Ascending aorta (tissue), 2 donors: ENCODE data around the gene CFAP54. TPM values are rescaled to one million over a fixed set of nuclear protein-coding genes. Genes with fewer than 3 reads are reported as not detected.

Experiments
- DNase-seq, 2 donors: peaks; one replicate each; pipeline ENCODE4 v3.0.0-alpha.2; 2019; ENCODE audit warnings: low spot score in 2 of 2
- H3K27ac ChIP-seq, 2 donors: fragments of 200-600 bp; sonication (generic); one replicate each; pipeline ENCODE4 v1.5.1; 2016 to 2017; ENCODE audit warnings: mild to moderate bottlenecking in 1 of 2
- H3K27me3 ChIP-seq: fragments of 200-600 bp; sonication (generic); one replicate; pipeline ENCODE4 v1.5.1; 2017
- H3K36me3 ChIP-seq, 2 donors: fragments of 200-600 bp; sonication (generic); one replicate each; pipeline ENCODE4 v1.5.1; 2016
- H3K4me1 ChIP-seq, 2 donors: fragments of 200-600 bp; sonication (generic); one replicate each; pipeline ENCODE4 v1.5.1; 2016 to 2017; ENCODE audit warnings: mild to moderate bottlenecking in 1 of 2
- H3K4me3 ChIP-seq, 2 donors: fragments of 200-600 bp; sonication (generic); one replicate each; pipeline ENCODE4 v1.5.1; 2016 to 2017; ENCODE audit warnings: mild to moderate bottlenecking in 1 of 2
- H3K9me3 ChIP-seq, 2 donors: fragments of 200-600 bp; sonication (generic); one replicate each; pipeline ENCODE4 v1.5.1; 2016
- CTCF ChIP-seq, 3 experiments: fragments of 200-600 bp in 2 of 3; fragments of 450-650 bp in 1 of 3; sonication (generic) in 2 of 3; IDR thresholded peaks; one replicate each; pipeline ENCODE4 v1.5.1; 2016 to 2019; ENCODE audit warnings: antibody characterized with exemption in 3 of 3, mild to moderate bottlenecking in 1 of 3, moderate library complexity in 1 of 3
- intact Hi-C: fragments of 100-400 bp; cut with DNase I; formaldehyde crosslinking; loops from one replicate; pipeline ENCODE4 v1.15.1; 2023
- total RNA-seq: library from RNA; depleted of rRNA; stranded (reverse); fragments of >200 nt; gene quantifications from one replicate; pipeline ENCODE4 v1.1.0, GENCODE V29; 2016

CFAP54 gene, protein sequence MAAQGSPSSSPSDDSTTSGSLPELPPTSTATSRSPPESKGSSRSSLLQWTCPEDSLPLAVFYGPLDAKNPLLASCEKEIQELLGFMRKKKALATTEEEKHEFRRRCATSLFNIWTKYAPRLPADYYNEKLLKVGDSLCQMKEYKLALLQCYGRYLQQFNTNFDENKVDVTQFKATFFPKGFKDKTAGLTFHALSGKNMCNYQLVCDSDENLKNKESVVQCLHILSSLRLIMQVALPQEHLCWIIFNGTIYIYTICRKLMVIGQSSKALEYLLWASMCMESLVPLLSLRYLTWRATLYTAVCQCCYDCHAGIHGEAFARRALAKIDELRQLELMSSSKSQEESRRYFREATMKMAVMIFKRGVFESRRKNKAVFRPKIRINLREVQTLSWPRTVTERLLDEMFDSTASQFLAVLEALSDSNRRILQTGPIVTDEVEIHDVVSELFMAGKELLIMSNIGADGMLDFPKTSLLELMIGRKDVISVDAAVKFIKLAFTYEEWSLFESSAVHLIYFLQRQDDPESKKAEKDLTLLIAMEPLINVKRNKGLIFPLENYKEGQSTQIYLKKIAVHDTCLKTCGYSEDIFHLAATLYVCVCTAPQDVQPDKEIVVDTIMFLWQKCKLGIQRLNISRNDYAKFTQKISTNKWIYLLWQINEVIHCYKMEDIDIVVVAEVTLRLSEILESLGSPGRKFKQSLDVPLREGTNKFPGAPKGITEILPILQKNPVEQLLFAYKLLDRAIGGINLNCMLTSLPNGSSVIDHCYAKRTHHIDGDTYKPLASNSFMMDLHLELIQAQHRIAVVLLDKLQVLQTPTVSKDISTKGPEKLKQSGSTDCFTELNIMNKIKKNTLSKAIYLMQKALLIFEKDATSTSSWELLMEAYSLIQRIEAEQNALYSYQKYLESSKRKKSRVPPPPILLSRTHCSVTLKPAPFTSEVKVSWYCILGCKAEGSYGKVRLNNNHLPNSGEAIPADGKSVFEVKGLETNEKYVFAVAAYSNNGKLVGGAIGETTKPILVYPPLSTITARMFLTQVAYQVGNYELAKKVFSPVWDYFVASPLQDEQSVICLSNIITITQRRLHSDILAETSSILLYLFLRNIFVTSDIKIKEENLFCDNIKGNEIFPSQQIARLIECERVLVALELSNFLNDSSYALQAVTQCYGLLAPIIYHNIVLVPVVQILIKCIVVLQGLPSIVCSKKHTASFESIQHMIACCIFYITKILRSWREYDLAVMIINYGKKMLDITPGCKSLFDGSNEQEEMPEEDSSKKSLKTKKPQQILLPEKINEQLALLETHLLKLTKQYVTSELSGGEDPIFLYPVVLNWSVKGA (N-terminal part only)
- not detected for total RNA-seq

- H3K27me3 ChIP-seq: no peaks in the 10 kb centered on the region
- no peaks in the 10 kb centered on the region for H3K36me3 ChIP-seq
- peak; percentile 86 to 93 (median 89) for TF ChIP-seq CTCF (IDR thresholded peaks at IDR 0.05)
- H3K4me3 ChIP-seq: peak within 1 kb of the TSS; percentile 56 to 82
- intact Hi-C loops: loop anchor here (1.0 to 5.0 kb wide), 6 partner anchors 19 to 452 kb away; partner anchors contain the start of genes CDK17 and LTA4H
- peaks cover 2 to 5% of the 10 kb centered on the region in 2 donors for H3K4me1 ChIP-seq
- H3K27ac ChIP-seq: peak within 1 kb of the TSS; percentile 21 to 55
- DNase-seq: peak; percentile 76 to 97
- no peaks in the 10 kb centered on the region for H3K9me3 ChIP-seq
Observed at GRCh38 chr12:96489392-96490056, at the start of gene CFAP54. CFAP54 (plus strand) TSS chr12:96489577; CDS start chr12:96489610, 33 bp downstream.

- intact Hi-C loops: no loop called here
- Histone ChIP-seq H3K4me1 (no peaks in the 10 kb centered on the region), H3K27ac (no peak overlapping the region), H3K27me3 (no peaks in the 10 kb centered on the region), H3K9me3 (no peaks in the 10 kb centered on the region), H3K4me3 (no peak overlapping the region), H3K36me3 (no peaks in the 10 kb centered on the region)
- no peak for DNase-seq
- TF ChIP-seq CTCF (IDR thresholded peaks at IDR 0.05): no peak
Observed at GRCh38 chr12:96441816-96442215, 47.6 kb upstream of the CFAP54 start.

- Histone ChIP-seq H3K27me3 (no peaks in the 10 kb centered on the region), H3K4me1 (no peaks in the 10 kb centered on the region), H3K36me3 (no peaks in the 10 kb centered on the region), H3K27ac (no peak overlapping the region), H3K9me3 (no peaks in the 10 kb centered on the region), H3K4me3 (no peak overlapping the region)
- no peak for TF ChIP-seq CTCF (IDR thresholded peaks at IDR 0.05)
- no peak for DNase-seq
- intact Hi-C loops: no loop called here
Observed at GRCh38 chr12:96442906-96443305, 46.5 kb upstream of the CFAP54 start.

GRCh38 chr12:96444399-96444798 lies 45.0 kb upstream of the CFAP54 start:
- no peaks in the 10 kb centered on the region for H3K4me1 ChIP-seq
- no peaks in the 10 kb centered on the region for H3K27me3 ChIP-seq
- no peaks in the 10 kb centered on the region for H3K36me3 ChIP-seq
- intact Hi-C loops: no loop called here
- DNase-seq: no peak
- no peak overlapping the region for H3K4me3 ChIP-seq
- TF ChIP-seq CTCF (IDR thresholded peaks at IDR 0.05): no peak
- H3K27ac ChIP-seq: no peak overlapping the region
- no peaks in the 10 kb centered on the region for H3K9me3 ChIP-seq
